TTC549 (cell line): Measurements from ENCODE around the gene PRH2.

ENCODE experiments used
- FAIRE-seq: peaks from 2 replicates; lab custom pipeline; 2012; peaks lifted over from hg19 to GRCh38; lab: Jason Lieb, UNC

Gene PRH2

GRCh38 chr12:10928746-10929286, at the start of gene PRH2:
Gene PRH2, plus strand, starts transcription at chr12:10929236. Its CDS starts 38 bp downstream, at chr12:10929274.
- FAIRE-seq: no peak

GRCh38 chr12:10884086-10884725, 44.8 kb upstream of the PRH2 start, which contains the start of gene PRH1:
Gene PRH1, minus strand, starts transcription at chr12:10884255. Its CDS starts 38 bp downstream, at chr12:10884217.
- FAIRE-seq: no peak

GRCh38 chr12:10889226-10889625, 39.8 kb upstream of the PRH2 start:
- no peak for FAIRE-seq

GRCh38 chr12:10891937-10892336, 37.1 kb upstream of the PRH2 start:
- no peak for FAIRE-seq

- no peak for FAIRE-seq
These were observed 32.2 kb upstream of the PRH2 start for GRCh38 chr12:10896854-10897253.

- FAIRE-seq: no peak
These were observed 28.5 kb upstream of the PRH2 start for GRCh38 chr12:10900530-10900929.

- FAIRE-seq: no peak
These were observed 28.1 kb upstream of the PRH2 start for GRCh38 chr12:10900972-10901371.

- FAIRE-seq: no peak
These were observed 27.6 kb upstream of the PRH2 start for GRCh38 chr12:10901427-10901826.

- FAIRE-seq: no peak
These were observed 24.4 kb upstream of the PRH2 start for GRCh38 chr12:10904686-10905085.

DNA sequence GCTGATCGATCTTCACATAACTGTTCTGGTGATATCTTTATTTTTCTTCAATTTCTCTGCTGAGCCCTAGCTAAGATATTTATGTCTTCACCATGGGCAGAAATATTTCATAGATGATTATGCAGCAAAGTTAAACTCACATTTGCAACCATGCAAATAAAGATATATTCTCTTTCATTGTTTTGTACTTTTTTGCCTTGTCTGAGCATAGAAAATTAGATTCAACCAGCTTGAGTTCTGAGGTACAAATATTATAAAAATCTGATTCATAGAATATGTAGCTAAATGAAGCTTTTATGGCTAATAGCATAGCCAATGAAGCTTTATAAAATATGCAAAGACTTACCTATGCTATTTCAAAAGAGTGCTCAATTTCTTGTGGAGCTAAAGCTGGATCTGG, 19.6 kb upstream of the PRH2 start, which contains the start of gene TAS2R13:
Gene TAS2R13 (minus strand): TSS at position 101 of the 400 bp plus-strand sequence. CDS start 264 bp downstream, outside the sequence.
- no peak for FAIRE-seq

DNA sequence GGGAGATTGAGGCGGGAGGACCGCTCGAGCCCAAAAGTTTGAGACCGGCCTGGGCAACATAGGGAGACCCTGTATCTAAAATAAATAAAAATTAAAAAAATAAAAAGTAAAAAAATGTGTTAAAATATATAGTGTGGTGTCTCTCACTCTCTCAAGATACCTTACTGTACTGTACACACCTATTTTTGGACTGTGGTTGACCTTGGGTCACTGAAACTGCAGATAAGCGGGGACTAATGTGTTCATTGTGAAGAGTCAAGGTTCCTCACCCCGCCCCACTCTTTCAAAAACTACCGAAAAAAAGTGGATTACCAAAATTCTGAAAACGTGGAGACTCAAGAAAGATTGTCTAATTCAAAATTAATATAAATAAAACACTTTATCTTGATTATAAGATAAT, 18.7 kb upstream of the PRH2 start:
- no peak for FAIRE-seq

DNA sequence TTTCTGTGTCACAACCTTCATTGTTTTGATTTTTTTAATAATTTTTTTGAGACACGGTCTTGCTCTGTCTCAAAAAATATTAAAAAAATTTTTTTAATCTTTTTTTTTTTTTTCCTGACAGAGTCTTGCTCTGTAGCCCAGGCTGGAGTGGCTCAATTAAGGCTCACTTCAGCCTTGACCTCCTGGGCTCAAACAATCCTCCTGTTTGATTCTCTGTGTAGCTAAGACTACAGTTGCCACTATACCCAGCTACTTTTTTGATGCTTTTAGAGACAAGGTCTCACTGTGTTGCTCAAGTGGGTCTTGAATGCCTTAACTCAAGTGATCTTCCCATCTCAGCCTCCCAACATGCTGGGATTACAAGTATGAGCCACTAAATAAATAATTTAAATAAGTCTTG, 9.2 kb upstream of the PRH2 start:
- FAIRE-seq: no peak

GRCh38 chr12:10926269-10926668, 2.8 kb upstream of the PRH2 start:
- no peak for FAIRE-seq

- no peak for FAIRE-seq
These were observed 7.5 kb downstream of the PRH2 start for GRCh38 chr12:10936506-10936905.

GRCh38 chr12:10939163-10939562, 10.1 kb downstream of the PRH2 start, which contains the start of gene TAS2R14:
Gene TAS2R14, minus strand, starts transcription at chr12:10939263. Its CDS starts 56 bp downstream, at chr12:10939207.
- FAIRE-seq: no peak

GRCh38 chr12:10940389-10940788, 11.4 kb downstream of the PRH2 start:
- no peak for FAIRE-seq

- FAIRE-seq: no peak
These were observed 12.3 kb downstream of the PRH2 start for GRCh38 chr12:10941369-10941768.

GRCh38 chr12:10941916-10942607, 13.0 kb downstream of the PRH2 start:
- FAIRE-seq: no peak

DNA sequence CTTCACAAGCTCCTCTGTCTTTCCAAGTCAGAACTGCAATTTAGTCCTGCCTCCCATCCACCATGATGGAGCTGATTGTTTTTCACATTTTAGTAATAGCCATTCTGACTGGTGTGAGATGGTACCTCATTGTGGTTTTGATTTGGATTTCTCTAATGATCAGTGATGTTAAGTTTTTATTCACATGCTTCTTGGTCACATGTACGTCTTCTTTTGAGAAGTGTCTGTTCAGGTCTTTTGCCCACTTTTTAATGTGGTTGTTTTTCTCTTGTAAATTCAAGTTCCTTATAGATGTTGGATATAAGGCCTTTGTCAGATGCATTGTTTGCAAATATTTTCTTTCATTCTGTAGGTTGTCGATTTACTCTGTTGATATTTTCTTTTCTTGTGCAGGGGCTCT, 14.1 kb downstream of the PRH2 start:
- FAIRE-seq: no peak

DNA sequence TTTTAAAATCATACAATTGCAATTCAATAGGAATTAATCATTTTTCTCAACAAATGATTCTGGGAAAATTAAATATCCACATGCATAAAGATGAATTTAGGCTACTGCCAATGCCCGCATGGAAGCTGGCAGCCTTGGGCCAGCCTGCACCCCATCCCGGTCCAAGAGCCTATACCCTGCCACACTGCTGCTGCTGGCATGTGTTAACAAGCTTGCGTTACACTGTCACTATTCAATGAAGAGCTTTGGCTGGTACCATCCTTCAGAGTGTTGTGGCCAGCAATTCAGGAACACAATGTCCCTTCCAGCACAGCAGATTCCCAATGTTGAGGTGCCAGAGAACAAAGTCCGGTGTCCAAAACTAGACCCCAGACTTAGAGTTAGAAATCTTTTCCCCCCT, 23.6 kb downstream of the PRH2 start:
- no peak for FAIRE-seq

DNA sequence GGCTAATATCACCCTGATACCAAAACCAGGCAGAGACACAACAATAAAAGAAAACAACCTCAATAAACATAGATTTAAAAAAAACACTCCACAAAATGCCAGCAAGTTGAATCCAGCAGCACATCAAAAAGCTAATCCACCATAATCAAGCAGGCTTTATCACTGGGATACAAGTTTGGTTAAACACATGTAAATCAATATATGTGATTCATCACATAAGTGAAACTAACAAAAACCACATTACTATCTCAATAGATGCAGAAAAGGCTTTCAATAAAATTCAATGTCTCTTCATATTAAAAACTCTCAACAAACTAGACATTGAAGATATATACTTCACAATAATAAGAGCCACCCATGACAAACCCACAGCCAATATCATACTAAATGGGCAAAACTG, 27.0 kb downstream of the PRH2 start:
- FAIRE-seq: no peak

DNA sequence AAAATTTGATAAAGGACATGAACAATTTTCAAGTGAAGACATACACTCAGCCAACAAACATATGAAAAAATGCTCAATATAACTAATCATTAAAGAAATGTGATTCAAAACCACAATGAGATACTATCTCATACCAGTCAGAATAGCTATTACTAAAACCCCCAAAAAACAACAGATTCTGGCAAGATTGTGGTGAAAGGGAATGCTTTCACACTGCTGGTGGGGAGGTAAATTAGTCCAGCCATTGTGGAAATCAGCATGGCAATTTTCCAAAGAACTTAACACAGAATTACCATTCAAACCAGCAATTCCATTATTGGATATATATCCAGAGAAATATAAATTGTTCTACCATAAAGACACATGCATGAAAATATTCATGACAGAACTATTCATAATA, 28.7 kb downstream of the PRH2 start:
- no peak for FAIRE-seq

DNA sequence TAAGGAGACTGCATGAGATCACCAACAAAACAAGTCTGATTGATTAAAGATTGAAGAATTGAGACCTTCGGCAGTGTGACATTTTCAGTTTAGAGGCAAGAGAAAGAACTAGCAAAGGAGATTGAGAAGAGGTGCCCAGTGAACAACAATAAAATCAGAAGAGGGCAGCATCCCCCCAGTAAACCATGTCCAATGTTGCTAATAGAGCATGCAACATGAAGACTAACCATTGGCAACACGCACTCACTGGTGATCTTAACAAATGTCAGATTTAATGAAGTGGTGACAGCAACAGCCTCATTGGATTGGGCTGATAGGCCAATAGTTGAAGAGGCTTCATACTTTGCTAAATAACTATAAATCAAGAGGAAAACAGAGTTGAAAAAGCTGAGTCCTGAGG, 30.8 kb downstream of the PRH2 start:
- FAIRE-seq: no peak

- FAIRE-seq: no peak
These were observed 31.2 kb downstream of the PRH2 start for GRCh38 chr12:10960211-10960610.
